ENCODE data around the gene UBE2D4. TPM values are rescaled to one million over a fixed set of nuclear protein-coding genes. Genes with fewer than 3 reads are reported as not detected.

Gene UBE2D4
- total and polyA plus RNA-seq, 9 of the 15 experiments (the other 6 are each of a cell fraction or from before 2014, with no cell fraction given), result 3.3 to 16.2 (median 7.5) TPM

DNA sequence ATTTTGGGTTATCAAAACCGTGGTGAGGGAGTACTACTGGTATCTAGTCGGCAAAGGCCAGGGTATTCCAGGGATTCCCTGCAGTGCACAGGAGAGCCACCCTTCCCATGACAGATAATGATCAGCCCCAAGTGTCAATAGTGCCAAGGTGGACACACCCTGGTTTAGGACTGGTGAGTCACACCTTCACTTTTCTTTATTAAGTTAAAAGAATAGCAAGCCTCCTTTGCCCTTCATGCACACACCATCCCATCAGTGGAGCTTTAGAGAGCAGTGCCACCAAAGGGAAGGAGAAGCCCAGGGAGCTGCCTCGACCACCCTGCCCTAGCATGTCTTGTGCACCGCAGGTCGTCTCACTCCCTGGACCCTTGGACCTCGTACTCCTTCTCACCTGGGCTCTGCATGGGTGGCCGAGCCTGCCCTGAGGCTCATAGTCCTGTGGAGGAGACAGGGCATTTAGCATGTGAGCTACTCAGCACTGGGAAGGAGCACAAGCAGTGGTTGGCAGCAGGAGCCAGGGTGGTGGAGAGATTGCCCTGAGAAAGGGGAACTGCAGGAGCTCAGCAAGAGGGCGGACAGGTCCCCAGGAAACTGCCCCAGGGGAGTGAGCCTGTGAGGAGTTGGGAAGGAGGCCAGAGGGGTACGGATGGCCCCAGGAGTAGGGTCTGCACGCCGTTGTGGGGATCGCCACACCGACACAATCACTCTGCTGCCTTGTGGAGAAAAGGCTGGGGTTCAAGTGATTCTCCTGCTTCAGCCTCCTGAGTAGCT, 17.4 kb downstream of the UBE2D4 start:
- H3K4me1 ChIP-seq (replicated peaks in 1 of 2; ENCODE audit: control insufficient read depth in 2 of 2, insufficient read depth in 2 of 2, low read length in 2 of 2), result no peaks in the 10 kb centered on the region; a peak in 1 of 5 replicates
- intact Hi-C loops (cut with micrococcal nuclease), result no loop called here
- no peaks in the 10 kb centered on the region for H3K9me1 ChIP-seq (ENCODE audit: control insufficient read depth, insufficient read depth, low read length)
- H3K79me2 ChIP-seq (ENCODE audit: control insufficient read depth, insufficient read depth, low read length), result no peaks in the 10 kb centered on the region
- in situ Hi-C loops (cut with MboI), result no loop called here
- no TSS peak for BruUV-seq (replicated peaks)
- WGBS (ENCODE audit: insufficient coverage, low coverage, missing lambda C conversion rate), result 55% methylated on average over 13 of the region's 13 CpGs
- TF ChIP-seq SPI1 (IDR thresholded peaks at IDR 0.05; ENCODE audit: borderline replicate concordance, low read depth, low read length), result 0 out of 2 replicates have a peak, but pooled peaks have one; percentile 17
- TF ChIP-seq FOXJ2 (tag; IDR thresholded peaks at IDR 0.05), result no peak
- no peak for TF ChIP-seq ZNF232 (CRISPR knock-in tag; IDR thresholded peaks at IDR 0.05)
- 0 out of 2 replicates have a peak, but pooled peaks have one; percentile 26 for TF ChIP-seq FOSL1 (tag; conservative IDR thresholded peaks at IDR 0.05)
- TF ChIP-seq, protein P1, sequence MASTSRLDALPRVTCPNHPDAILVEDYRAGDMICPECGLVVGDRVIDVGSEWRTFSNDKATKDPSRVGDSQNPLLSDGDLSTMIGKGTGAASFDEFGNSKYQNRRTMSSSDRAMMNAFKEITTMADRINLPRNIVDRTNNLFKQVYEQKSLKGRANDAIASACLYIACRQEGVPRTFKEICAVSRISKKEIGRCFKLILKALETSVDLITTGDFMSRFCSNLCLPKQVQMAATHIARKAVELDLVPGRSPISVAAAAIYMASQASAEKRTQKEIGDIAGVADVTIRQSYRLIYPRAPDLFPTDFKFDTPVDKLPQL (IDR thresholded peaks at IDR 0.05; ENCODE audit: extremely low read depth, insufficient read length), result no peak
- no peak for TF ChIP-seq MYBL2 (IDR thresholded peaks at IDR 0.05; ENCODE audit: low read depth)
- TF ChIP-seq MYBL2 (CRISPR knock-in tag; IDR thresholded peaks at IDR 0.05; ENCODE audit: borderline replicate concordance), result no peak
- TF ChIP-seq TCF3 (CRISPR knock-in tag; IDR thresholded peaks at IDR 0.05), result no peak
- H3K27me3 ChIP-seq (ENCODE audit: control insufficient read depth in 2 of 2, insufficient read depth in 2 of 2, low read length in 2 of 2), result no peaks in the 10 kb centered on the region
- H3K27ac ChIP-seq (ENCODE audit: extremely low read depth, low read depth, low read length), result no peak overlapping the region
- ChIA-PET CTCF (ENCODE audit: low intra/inter-chr PET ratio) (no interaction called here), POLR2A (interaction anchor here (0.6 to 1.6 kb wide), 4 partner anchors 9 to 36 kb away, joined by 3 to 6 read pairs (median 4); partner anchors contain the start of gene UBE2D4)
- DNase-seq (ENCODE audit: extremely low read depth in 1 of 4, low spot score in 3 of 4) (no peak), FAIRE-seq (no peak), ATAC-seq (no peak)
- H2AFZ ChIP-seq (ENCODE audit: low read depth, low read length), result no peak overlapping the region
- peak overlapping the region in 1 of 2 experiments; percentile 87; a peak in 2 of 4 replicates for H3K9ac ChIP-seq (ENCODE audit: insufficient read depth in 1 of 2, low read depth in 2 of 2, low read length in 2 of 2)
- no peak overlapping the region for H3K4me3 ChIP-seq
- no peaks in the 10 kb centered on the region for H3K9me3 ChIP-seq (replicated peaks; ENCODE audit: control insufficient read depth, insufficient read depth, low read depth, low read length)
- H3K36me3 ChIP-seq (ENCODE audit: control insufficient read depth, insufficient read depth, low read length), result peaks cover 1% of the 10 kb centered on the region; the same call in 1 of the 3 replicates
- no peak overlapping the region for H3K4me2 ChIP-seq (ENCODE audit: insufficient read depth, low read length)
- H4K20me1 ChIP-seq (replicated peaks; ENCODE audit: control insufficient read depth, insufficient read depth, low read length), result no peaks in the 10 kb centered on the region
